Caki2 (cell line): Measurements from ENCODE around the gene PPM1L. TPM values are rescaled to one million over a fixed set of nuclear protein-coding genes. Genes with fewer than 3 reads are reported as not detected.
"Not testable (repeated sequence)": the region's sequence is repeated elsewhere in the genome, so short reads cannot be mapped to it uniquely, and the experiment has no call there.

Experiments
- DNase-seq: peaks from one replicate; pipeline ENCODE4 v3.0.0-alpha.2; 2015; ENCODE audit warnings: low read depth
- in situ Hi-C: cut with HindIII; loops from 2 replicates; pipeline ENCODE4 v1.10.0; 2016; ENCODE audit warnings: low sequenced_read_pairs, low pct_unique_long_range_greater_than_20kb, mixed read lengths
- total RNA-seq: library from RNA; depleted of rRNA; stranded (reverse); fragments of >200 nt; shearing (Covaris generic); gene quantifications from 2 replicates; pipeline ENCODE4 v1.2.3, GENCODE V29; 2014; ENCODE audit warnings: low replicate concordance

The PPM1L gene
- total RNA-seq, 1 experiment from 2014 or later = 1.2 TPM

- DNase-seq = peak; percentile 76
- in situ Hi-C loops = no loop called here
Observed at GRCh38 chr3:160945336-160945735, 189.3 kb downstream of the PPM1L start.

GRCh38 chr3:160948273-160948672 lies 192.2 kb downstream of the PPM1L start:
- in situ Hi-C loops = no loop called here
- peak; percentile 59 for DNase-seq

GRCh38 chr3:160949460-160949859 lies 193.4 kb downstream of the PPM1L start:
- in situ Hi-C loops = no loop called here

GRCh38 chr3:160950542-160950941 lies 194.5 kb downstream of the PPM1L start:
- in situ Hi-C loops = no loop called here
- DNase-seq = no peak

More at GRCh38 chr3:160949460-160949859, 193.4 kb downstream of the PPM1L start:
- DNase-seq = no peak

- DNase-seq = no peak
- in situ Hi-C loops = no loop called here
Observed at GRCh38 chr3:160950954-160951353, 194.9 kb downstream of the PPM1L start.

- no peak for DNase-seq
- in situ Hi-C loops = no loop called here
Observed at GRCh38 chr3:160951642-160952487, 195.8 kb downstream of the PPM1L start.

GRCh38 chr3:160953686-160954085 lies 197.7 kb downstream of the PPM1L start:
- in situ Hi-C loops = no loop called here
- DNase-seq = no peak

- in situ Hi-C loops = no loop called here
Observed at GRCh38 chr3:160956785-160957184, 200.8 kb downstream of the PPM1L start.

GRCh38 chr3:160960568-160960967 lies 204.5 kb downstream of the PPM1L start:
- in situ Hi-C loops = no loop called here

More at GRCh38 chr3:160956785-160957184, 200.8 kb downstream of the PPM1L start:
- no peak for DNase-seq

GRCh38 chr3:160963949-160964348 lies 207.9 kb downstream of the PPM1L start:
- no peak for DNase-seq
- in situ Hi-C loops = no loop called here

More at GRCh38 chr3:160960568-160960967, 204.5 kb downstream of the PPM1L start:
- DNase-seq = no peak

GRCh38 chr3:160968761-160969160 lies 212.7 kb downstream of the PPM1L start:
- in situ Hi-C loops = no loop called here
- no peak for DNase-seq

- no peak for DNase-seq
- in situ Hi-C loops = no loop called here
Observed at GRCh38 chr3:160973067-160973809, 217.2 kb downstream of the PPM1L start.

- DNase-seq = no peak
- in situ Hi-C loops = no loop called here
Observed at GRCh38 chr3:160977773-160978172, 221.7 kb downstream of the PPM1L start.

GRCh38 chr3:160980740-160981139 lies 224.7 kb downstream of the PPM1L start:
- no peak for DNase-seq
- in situ Hi-C loops = no loop called here

GRCh38 chr3:160981217-160981938 lies 225.3 kb downstream of the PPM1L start:
- no peak for DNase-seq
- in situ Hi-C loops = no loop called here

- DNase-seq = no peak
Observed at GRCh38 chr3:160982491-160982890, 226.5 kb downstream of the PPM1L start.

GRCh38 chr3:160983900-160984299 lies 227.9 kb downstream of the PPM1L start:
- in situ Hi-C loops, DNase-seq: not testable (repeated sequence)

More at GRCh38 chr3:160982491-160982890, 226.5 kb downstream of the PPM1L start:
- in situ Hi-C loops = no loop called here

GRCh38 chr3:160986069-160986468 lies 230.0 kb downstream of the PPM1L start:
- in situ Hi-C loops = no loop called here
- no peak for DNase-seq
